Vagina (tissue), 2 donors: ENCODE measurements around the gene SMG6.

Experiments used
- CTCF ChIP-seq, 3 experiments: fragments of 450-650 bp in 2 of 3; fragments of 200-600 bp in 1 of 3; sonication (generic) in 1 of 3; IDR thresholded peaks; one replicate each; pipeline ENCODE4 v1.5.1; 2017 to 2019; ENCODE audit warnings: antibody characterized with exemption in 3 of 3, mild to moderate bottlenecking in 2 of 3, moderate library complexity in 2 of 3
- POLR2A ChIP-seq, 2 donors: fragments of 450-650 bp; IDR thresholded peaks; one replicate each; pipeline ENCODE4 v1.6.1; 2017; ENCODE audit warnings: antibody characterized with exemption in 2 of 2, mild to moderate bottlenecking in 2 of 2, moderate library complexity in 2 of 2
- POLR2AphosphoS5 ChIP-seq, 2 donors: sonication (generic); formaldehyde crosslinking; IDR thresholded peaks; one replicate each; pipeline ENCODE4 v1.9.0; 2017; ENCODE audit warnings: antibody characterized with exemption in 2 of 2, mild to moderate bottlenecking in 2 of 2, low read depth in 1 of 2; ENCODE audit not compliant: insufficient read depth in 1 of 2

- TF ChIP-seq CTCF (IDR thresholded peaks at IDR 0.05), result no peak
- TF ChIP-seq POLR2A (IDR thresholded peaks at IDR 0.05), result no peak
- no peak for TF ChIP-seq POLR2AphosphoS5 (IDR thresholded peaks at IDR 0.05; ENCODE audit: insufficient read depth in 1 of 2, low read depth in 1 of 2)
Measured at GRCh38 chr17:2204393-2204792, 99.2 kb downstream of the SMG6 start.
